ENCODE results near the gene CDCA8. TPM values are rescaled to one million over a fixed set of nuclear protein-coding genes. Genes with fewer than 3 reads are reported as not detected.

Gene CDCA8
- total and polyA plus RNA-seq, 8 donors: 3.4 to 32.6 (median 14.4) TPM

DNA sequence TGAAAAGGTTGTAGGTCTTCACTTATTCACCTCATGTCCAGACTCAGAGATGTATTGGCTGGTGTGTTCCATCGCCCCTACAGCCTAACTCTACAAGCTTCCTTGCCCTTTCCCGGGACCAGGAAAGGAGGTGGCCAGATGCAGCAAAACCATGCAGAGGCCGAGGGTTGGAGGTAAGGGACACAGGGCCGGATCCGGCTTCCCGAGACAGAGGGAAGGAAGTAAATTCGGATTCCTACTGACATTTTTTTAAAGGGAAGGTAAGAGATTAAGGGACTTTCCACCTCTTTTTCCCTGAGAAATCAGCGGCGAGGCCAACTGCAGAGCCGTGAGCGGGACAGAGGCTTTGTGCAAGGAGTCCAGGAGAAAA lies 59.9 kb downstream of the CDCA8 start:
- intact Hi-C loops (cut with DNase I): no loop called here
- Histone ChIP-seq H3K9me3 (no peaks in the 10 kb centered on the region), H3K36me3 (no peaks in the 10 kb centered on the region), H3K4me1 (no peaks in the 10 kb centered on the region), H3K27ac (no peak overlapping the region), H3K27me3 (peaks cover 25 to 96% of the 10 kb centered on the region in 2 donors), H3K4me3 (peak overlapping the region; percentile 15 to 26)
- TF ChIP-seq CTCF (IDR thresholded peaks at IDR 0.05): no peak
- ATAC-seq (no peak), DNase-seq (no peak)

GRCh38 chr1:37752583-37753471 lies 60.5 kb downstream of the CDCA8 start:
- Histone ChIP-seq H3K36me3 (no peaks in the 10 kb centered on the region), H3K4me3 (peak overlapping the region; percentile 15 to 26), H3K27ac (no peak overlapping the region), H3K4me1 (no peaks in the 10 kb centered on the region), H3K27me3 (peaks cover 25 to 96% of the 10 kb centered on the region in 2 donors), H3K9me3 (no peaks in the 10 kb centered on the region)
- no peak for TF ChIP-seq CTCF (IDR thresholded peaks at IDR 0.05)
- ATAC-seq (peak; percentile 75), DNase-seq (peak in 2 of 4 donors; percentile 11 to 84)
- intact Hi-C loops (cut with DNase I): no loop called here

- intact Hi-C loops (cut with DNase I): no loop called here
- DNase-seq (no peak), ATAC-seq (no peak)
- no peak for TF ChIP-seq CTCF (IDR thresholded peaks at IDR 0.05)
- Histone ChIP-seq H3K4me3 (no peak overlapping the region), H3K9me3 (no peaks in the 10 kb centered on the region), H3K27ac (no peak overlapping the region), H3K27me3 (peaks cover 25 to 98% of the 10 kb centered on the region in 2 donors), H3K4me1 (no peaks in the 10 kb centered on the region), H3K36me3 (no peaks in the 10 kb centered on the region)
Observed at GRCh38 chr1:37753473-37754321, 61.4 kb downstream of the CDCA8 start.

DNA sequence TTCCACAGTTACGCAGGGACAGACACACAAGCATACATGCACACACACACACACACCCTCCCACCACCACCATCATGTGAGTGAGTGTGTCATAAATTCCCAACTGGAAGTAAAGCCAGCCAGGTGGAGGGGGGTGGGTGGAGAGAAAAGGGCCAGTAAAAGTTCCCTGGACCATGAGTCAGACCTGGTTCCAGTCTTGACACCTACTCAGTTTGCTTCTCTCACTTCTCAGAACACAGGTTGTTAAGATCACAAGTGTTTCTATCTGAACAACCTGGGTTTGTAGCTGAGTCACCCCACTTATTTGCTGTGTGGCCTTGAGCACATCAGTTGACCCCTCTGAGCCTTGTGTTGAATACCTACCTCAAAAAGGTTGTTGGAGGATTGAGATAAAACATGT lies 63.0 kb downstream of the CDCA8 start:
- no peaks in the 10 kb centered on the region for H3K9me3 ChIP-seq
- peak; percentile 69 for ATAC-seq
- H3K27me3 ChIP-seq: peaks cover 25 to 98% of the 10 kb centered on the region in 2 donors

More for the DNA sequence above, 63.0 kb downstream of the CDCA8 start:
- Histone ChIP-seq H3K36me3 (no peaks in the 10 kb centered on the region), H3K4me1 (no peaks in the 10 kb centered on the region), H3K4me3 (no peak overlapping the region), H3K27ac (no peak overlapping the region)
- intact Hi-C loops (cut with DNase I): no loop called here
- no peak for TF ChIP-seq CTCF (IDR thresholded peaks at IDR 0.05)
- no peak for DNase-seq

All from left lung (tissue), 10 donors.